Loucy (cell line): ENCODE data around the gene CCDC12.

ENCODE experiments used
- H2AFZ ChIP-seq: fragments of 200-600 bp; sonication (generic); 2 replicates; pipeline ENCODE4 v1.6.0; 2016; ENCODE audit warnings: antibody characterized with exemption, mild to moderate bottlenecking, low read length, moderate library complexity
- H3F3A ChIP-seq: fragments of 200-600 bp; 2 replicates; pipeline ENCODE4 v1.6.0; 2016; ENCODE audit warnings: antibody characterized with exemption, low read depth, mild to moderate bottlenecking
- H3K27me3 ChIP-seq: fragments of 200-600 bp; sonication (generic); 2 replicates; pipeline ENCODE4 v1.6.1; 2014; ENCODE audit warnings: low read length, mild to moderate bottlenecking; ENCODE audit not compliant: insufficient read depth, poor library complexity, severe bottlenecking
- H3K36me3 ChIP-seq: fragments of 200-600 bp; sonication (generic); 2 replicates; pipeline ENCODE4 v1.6.1; 2016; ENCODE audit warnings: low read length; ENCODE audit not compliant: insufficient read depth
- H3K4me1 ChIP-seq: fragments of 200-600 bp; sonication (generic); 2 replicates; pipeline ENCODE4 v1.5.1; 2014; ENCODE audit warnings: low read length, mild to moderate bottlenecking; ENCODE audit not compliant: insufficient read depth, poor library complexity, severe bottlenecking
- H3K4me2 ChIP-seq: fragments of 200-600 bp; sonication (generic); 2 replicates; pipeline ENCODE4 v1.6.0; 2014; ENCODE audit warnings: antibody characterized with exemption, low read length, low read depth, mild to moderate bottlenecking; ENCODE audit not compliant: poor library complexity, severe bottlenecking
- H3K4me3 ChIP-seq: fragments of 200-600 bp; sonication (generic); 2 replicates; pipeline ENCODE4 v1.5.1; 2014; ENCODE audit warnings: low read length, mild to moderate bottlenecking, mixed read lengths; ENCODE audit not compliant: poor library complexity, severe bottlenecking
- H3K79me2 ChIP-seq: fragments of 200-600 bp; sonication (generic); 2 replicates; pipeline ENCODE4 v1.6.1; 2014; ENCODE audit warnings: low read length; ENCODE audit not compliant: insufficient read depth
- H3K9ac ChIP-seq: fragments of 200-600 bp; sonication (generic); 2 replicates; pipeline ENCODE4 v1.6.0; 2014; ENCODE audit warnings: mild to moderate bottlenecking, low read depth, low read length, moderate library complexity; ENCODE audit not compliant: poor library complexity, severe bottlenecking
- H3K9me2 ChIP-seq: fragments of 200-600 bp; sonication (generic); replicated peaks from 2 replicates; pipeline ENCODE4 v1.6.1; 2016; ENCODE audit warnings: low read depth, low read length, mixed read lengths
- H3K9me3 ChIP-seq: fragments of 200-600 bp; sonication (generic); 2 replicates; pipeline ENCODE4 v1.6.1; 2014; ENCODE audit warnings: mild to moderate bottlenecking, antibody characterized with exemption, low read length, low read depth; ENCODE audit not compliant: insufficient read depth
- H4K20me1 ChIP-seq: fragments of 200-600 bp; sonication (generic); 2 replicates; pipeline ENCODE4 v1.6.0; 2014; ENCODE audit warnings: antibody characterized with exemption, low read length, mild to moderate bottlenecking; ENCODE audit not compliant: insufficient read depth, poor library complexity, severe bottlenecking
- EZH2phosphoT487 ChIP-seq: fragments of 200-600 bp; IDR thresholded peaks from 2 replicates; pipeline ENCODE4 v1.6.1; 2018; ENCODE audit warnings: antibody characterized with exemption, mild to moderate bottlenecking, moderate library complexity, borderline replicate concordance
- TF ChIP-seq, protein P1 (sequence below): fragments of 200-600 bp; sonication (generic); conservative IDR thresholded peaks from 2 replicates; pipeline ENCODE4 v1.5.1; 2014; ENCODE audit warnings: mild to moderate bottlenecking, antibody characterized with exemption, low read length

Gene CCDC12

DNA sequence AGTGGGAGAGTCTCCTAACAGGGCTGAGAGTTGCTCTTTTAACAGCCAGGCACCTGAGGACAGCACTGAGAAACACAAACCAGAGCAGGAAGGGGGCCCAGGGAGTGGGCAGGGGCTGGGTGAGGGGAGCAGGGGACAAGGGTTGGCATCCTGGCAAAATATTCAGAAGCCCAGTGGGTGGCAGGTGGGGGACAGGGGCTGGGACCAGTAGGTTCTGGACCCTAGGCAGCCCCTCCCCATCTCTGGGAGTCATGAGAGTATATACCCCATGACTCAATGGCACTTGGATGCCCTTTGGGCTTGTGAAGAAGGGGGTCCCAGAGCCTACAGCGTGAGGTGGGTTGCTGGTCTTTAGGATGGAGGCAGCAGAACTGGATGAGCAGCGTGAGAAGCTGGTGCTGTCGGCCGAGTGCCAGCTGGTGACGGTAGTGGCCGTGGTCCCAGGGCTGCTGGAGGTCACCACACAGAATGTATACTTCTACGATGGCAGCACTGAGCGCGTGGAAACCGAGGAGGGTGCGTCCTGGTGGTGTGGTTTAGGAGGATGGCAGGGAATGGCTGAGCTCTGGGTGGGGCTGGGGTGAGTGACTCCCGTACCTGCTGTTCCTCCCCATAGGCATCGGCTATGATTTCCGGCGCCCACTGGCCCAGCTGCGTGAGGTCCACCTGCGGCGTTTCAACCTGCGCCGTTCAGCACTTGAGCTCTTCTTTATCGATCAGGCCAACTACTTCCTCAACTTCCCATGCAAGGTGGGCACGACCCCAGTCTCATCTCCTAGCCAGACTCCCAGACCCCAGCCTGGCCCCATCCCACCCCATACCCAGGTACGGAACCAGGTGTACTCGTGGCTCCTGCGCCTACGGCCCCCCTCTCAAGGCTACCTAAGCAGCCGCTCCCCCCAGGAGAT is 27.2 kb upstream of the CCDC12 start:
- no peak for TF ChIP-seq EZH2phosphoT487
- TF ChIP-seq, protein P1, sequence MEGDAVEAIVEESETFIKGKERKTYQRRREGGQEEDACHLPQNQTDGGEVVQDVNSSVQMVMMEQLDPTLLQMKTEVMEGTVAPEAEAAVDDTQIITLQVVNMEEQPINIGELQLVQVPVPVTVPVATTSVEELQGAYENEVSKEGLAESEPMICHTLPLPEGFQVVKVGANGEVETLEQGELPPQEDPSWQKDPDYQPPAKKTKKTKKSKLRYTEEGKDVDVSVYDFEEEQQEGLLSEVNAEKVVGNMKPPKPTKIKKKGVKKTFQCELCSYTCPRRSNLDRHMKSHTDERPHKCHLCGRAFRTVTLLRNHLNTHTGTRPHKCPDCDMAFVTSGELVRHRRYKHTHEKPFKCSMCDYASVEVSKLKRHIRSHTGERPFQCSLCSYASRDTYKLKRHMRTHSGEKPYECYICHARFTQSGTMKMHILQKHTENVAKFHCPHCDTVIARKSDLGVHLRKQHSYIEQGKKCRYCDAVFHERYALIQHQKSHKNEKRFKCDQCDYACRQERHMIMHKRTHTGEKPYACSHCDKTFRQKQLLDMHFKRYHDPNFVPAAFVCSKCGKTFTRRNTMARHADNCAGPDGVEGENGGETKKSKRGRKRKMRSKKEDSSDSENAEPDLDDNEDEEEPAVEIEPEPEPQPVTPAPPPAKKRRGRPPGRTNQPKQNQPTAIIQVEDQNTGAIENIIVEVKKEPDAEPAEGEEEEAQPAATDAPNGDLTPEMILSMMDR: no peak
- Histone ChIP-seq H3K27me3 (no peaks in the 10 kb centered on the region), H3K36me3 (peaks cover 92% of the 10 kb centered on the region; the same call in 1 of the 2 replicates)

GRCh38 chr3:47003056-47003410 is 26.5 kb upstream of the CCDC12 start:
- no peaks in the 10 kb centered on the region for H4K20me1 ChIP-seq
- H3K36me3 ChIP-seq: peaks cover 87% of the 10 kb centered on the region; the same call in 1 of the 2 replicates
- no peak for TF ChIP-seq EZH2phosphoT487
- TF ChIP-seq, protein P1: no peak

More for the DNA sequence above, 27.2 kb upstream of the CCDC12 start:
- no peaks in the 10 kb centered on the region for H3K9me2 ChIP-seq
- H3K79me2 ChIP-seq: no peaks in the 10 kb centered on the region
- no peaks in the 10 kb centered on the region for H3K9me3 ChIP-seq
- no peak overlapping the region for H3K4me2 ChIP-seq
- no peak overlapping the region for H3K9ac ChIP-seq
- H3K4me3 ChIP-seq: no peak overlapping the region
- no peaks in the 10 kb centered on the region for H3K4me1 ChIP-seq
- no peaks in the 10 kb centered on the region for H3F3A ChIP-seq
- no peaks in the 10 kb centered on the region for H4K20me1 ChIP-seq
- no peak overlapping the region for H2AFZ ChIP-seq

GRCh38 chr3:47002171-47003055 is 25.9 kb upstream of the CCDC12 start:
- Histone ChIP-seq H3K79me2 (no peaks in the 10 kb centered on the region), H3K9ac (no peak overlapping the region), H3F3A (no peaks in the 10 kb centered on the region), H3K9me3 (no peaks in the 10 kb centered on the region), H3K4me1 (peaks cover 4% of the 10 kb centered on the region), H3K27me3 (no peaks in the 10 kb centered on the region), H4K20me1 (no peaks in the 10 kb centered on the region), H3K4me2 (no peak overlapping the region), H3K9me2 (no peaks in the 10 kb centered on the region), H2AFZ (no peak overlapping the region), H3K36me3 (peaks cover 81% of the 10 kb centered on the region; the same call in 1 of the 2 replicates), H3K4me3 (no peak overlapping the region)
- TF ChIP-seq EZH2phosphoT487: no peak
- TF ChIP-seq, protein P1: peak; percentile 40; the same call in 1 of the 2 replicates

More at GRCh38 chr3:47003056-47003410, 26.5 kb upstream of the CCDC12 start:
- H3K9ac ChIP-seq: no peak overlapping the region
- no peaks in the 10 kb centered on the region for H3K4me1 ChIP-seq
- H3K4me2 ChIP-seq: no peak overlapping the region
- H3K9me3 ChIP-seq: no peaks in the 10 kb centered on the region
- H3K4me3 ChIP-seq: no peak overlapping the region
- H3K9me2 ChIP-seq: no peaks in the 10 kb centered on the region
- no peaks in the 10 kb centered on the region for H3K79me2 ChIP-seq
- no peak overlapping the region for H2AFZ ChIP-seq
- H3K27me3 ChIP-seq: no peaks in the 10 kb centered on the region
- H3F3A ChIP-seq: no peaks in the 10 kb centered on the region
